Adipocyte (in vitro differentiated cells): ENCODE measurements around the gene STUB1.
A peak's percentile ranks its signal among the peaks of the same experiment; 100 is the strongest.

Experiments used
- DNase-seq: peaks from one replicate; pipeline ENCODE4 v3.0.0-alpha.2; 2015; ENCODE audit warnings: low read depth
- H3K27me3 ChIP-seq: replicated peaks from 2 replicates; pipeline ENCODE4 v1.7.0; 2013; ENCODE audit warnings: mild to moderate bottlenecking, low read length, moderate library complexity; ENCODE audit not compliant: control insufficient read depth, insufficient read depth
- H3K36me3 ChIP-seq: 2 replicates; pipeline ENCODE4 v1.7.0; 2013; ENCODE audit warnings: low read length, mild to moderate bottlenecking, moderate library complexity; ENCODE audit not compliant: control insufficient read depth, insufficient read depth, severe bottlenecking
- H3K4me1 ChIP-seq: 2 replicates; pipeline ENCODE4 v1.7.0; 2013; ENCODE audit warnings: mild to moderate bottlenecking, low read length, moderate library complexity; ENCODE audit not compliant: control insufficient read depth, insufficient read depth
- H3K4me3 ChIP-seq: 2 replicates; pipeline ENCODE4 v1.7.0; 2013; ENCODE audit warnings: mild to moderate bottlenecking, low read length, moderate library complexity
- H3K9ac ChIP-seq: 2 replicates; pipeline ENCODE4 v1.7.0; 2013; ENCODE audit warnings: mild to moderate bottlenecking, low read length, moderate library complexity
- H3K9me3 ChIP-seq: 2 replicates; pipeline ENCODE4 v1.7.0; 2013; ENCODE audit warnings: mild to moderate bottlenecking, low read length, moderate library complexity; ENCODE audit not compliant: control insufficient read depth

Gene STUB1

GRCh38 chr16:647173-647902 is 32.9 kb upstream of the STUB1 start:
- DNase-seq: no peak
- Histone ChIP-seq H3K4me1 (peaks cover 41% of the 10 kb centered on the region), H3K9me3 (no peaks in the 10 kb centered on the region), H3K9ac (no peak overlapping the region), H3K4me3 (no peak overlapping the region), H3K27me3 (no peaks in the 10 kb centered on the region), H3K36me3 (no peaks in the 10 kb centered on the region)

GRCh38 chr16:648071-648780 is 32.0 kb upstream of the STUB1 start:
- Histone ChIP-seq H3K4me1 (peaks cover 38% of the 10 kb centered on the region), H3K36me3 (no peaks in the 10 kb centered on the region), H3K4me3 (peak overlapping the region; percentile 76), H3K27me3 (no peaks in the 10 kb centered on the region), H3K9ac (peak overlapping the region; percentile 84), H3K9me3 (no peaks in the 10 kb centered on the region)
- DNase-seq: peak; percentile 15

DNA sequence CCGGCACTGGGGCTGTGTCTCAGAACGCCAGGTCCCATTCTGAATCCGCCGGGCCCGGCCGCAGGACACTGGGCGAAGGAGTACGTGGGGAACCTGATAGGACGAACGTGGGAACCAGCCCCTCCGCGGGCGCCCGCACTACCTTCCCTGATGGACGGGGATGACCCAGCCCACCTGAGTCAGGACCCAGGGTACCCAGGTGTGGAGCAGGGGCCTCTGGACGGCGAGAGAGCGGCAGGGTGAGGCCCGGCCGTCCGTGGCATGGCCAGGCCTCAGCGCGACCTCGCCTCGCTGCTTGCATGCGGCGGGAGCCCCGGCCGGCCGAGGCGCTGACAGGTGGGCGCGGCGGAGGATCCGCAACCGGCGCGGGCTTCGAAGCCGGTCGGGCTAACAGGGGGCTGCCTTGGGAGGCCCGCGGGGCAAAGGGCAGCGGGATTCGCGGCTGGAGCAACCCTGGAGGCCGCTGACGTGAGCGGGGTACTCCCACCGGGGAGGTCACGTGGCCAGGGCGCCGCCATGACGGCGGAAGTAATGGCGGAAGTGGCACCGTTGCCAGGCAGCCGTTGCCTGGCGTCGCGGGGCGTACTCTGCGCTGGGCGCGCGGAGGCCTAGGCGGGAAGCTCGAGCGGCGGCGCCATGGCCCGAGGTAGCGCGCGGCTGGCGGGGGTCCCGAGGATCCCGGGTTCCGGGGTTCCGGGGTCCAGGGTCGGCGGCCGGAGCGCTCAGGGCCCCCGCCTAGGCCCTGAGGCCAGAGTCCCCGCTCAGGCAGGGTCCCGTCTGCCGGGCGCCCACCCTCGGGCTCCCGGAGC is 31.2 kb upstream of the STUB1 start, which contains the start of gene WDR90:
Gene WDR90 (plus strand): TSS at position 585 of the 809 bp plus-strand sequence. CDS start 52 bp downstream, at position 637.
- Histone ChIP-seq H3K36me3 (no peaks in the 10 kb centered on the region), H3K9me3 (no peaks in the 10 kb centered on the region), H3K4me1 (peaks cover 37% of the 10 kb centered on the region), H3K27me3 (no peaks in the 10 kb centered on the region), H3K9ac (peak within 1 kb of the TSS; percentile 84), H3K4me3 (peak within 1 kb of the TSS; percentile 76)
- peak; percentile 97 for DNase-seq

- Histone ChIP-seq H3K36me3 (no peaks in the 10 kb centered on the region), H3K4me1 (peaks cover 37% of the 10 kb centered on the region), H3K9ac (peak overlapping the region; percentile 84), H3K4me3 (peak overlapping the region; percentile 76), H3K9me3 (no peaks in the 10 kb centered on the region), H3K27me3 (no peaks in the 10 kb centered on the region)
- peak; percentile 43 for DNase-seq
These were observed 30.6 kb upstream of the STUB1 start for GRCh38 chr16:649631-650030.

- no peaks in the 10 kb centered on the region for H3K27me3 ChIP-seq
- H3K4me1 ChIP-seq: peaks cover 22% of the 10 kb centered on the region
- no peaks in the 10 kb centered on the region for H3K36me3 ChIP-seq
- no peak overlapping the region for H3K9ac ChIP-seq
- H3K9me3 ChIP-seq: no peaks in the 10 kb centered on the region
- H3K4me3 ChIP-seq: no peak overlapping the region
- no peak for DNase-seq
These were observed 28.4 kb upstream of the STUB1 start for GRCh38 chr16:651844-652243.

DNA sequence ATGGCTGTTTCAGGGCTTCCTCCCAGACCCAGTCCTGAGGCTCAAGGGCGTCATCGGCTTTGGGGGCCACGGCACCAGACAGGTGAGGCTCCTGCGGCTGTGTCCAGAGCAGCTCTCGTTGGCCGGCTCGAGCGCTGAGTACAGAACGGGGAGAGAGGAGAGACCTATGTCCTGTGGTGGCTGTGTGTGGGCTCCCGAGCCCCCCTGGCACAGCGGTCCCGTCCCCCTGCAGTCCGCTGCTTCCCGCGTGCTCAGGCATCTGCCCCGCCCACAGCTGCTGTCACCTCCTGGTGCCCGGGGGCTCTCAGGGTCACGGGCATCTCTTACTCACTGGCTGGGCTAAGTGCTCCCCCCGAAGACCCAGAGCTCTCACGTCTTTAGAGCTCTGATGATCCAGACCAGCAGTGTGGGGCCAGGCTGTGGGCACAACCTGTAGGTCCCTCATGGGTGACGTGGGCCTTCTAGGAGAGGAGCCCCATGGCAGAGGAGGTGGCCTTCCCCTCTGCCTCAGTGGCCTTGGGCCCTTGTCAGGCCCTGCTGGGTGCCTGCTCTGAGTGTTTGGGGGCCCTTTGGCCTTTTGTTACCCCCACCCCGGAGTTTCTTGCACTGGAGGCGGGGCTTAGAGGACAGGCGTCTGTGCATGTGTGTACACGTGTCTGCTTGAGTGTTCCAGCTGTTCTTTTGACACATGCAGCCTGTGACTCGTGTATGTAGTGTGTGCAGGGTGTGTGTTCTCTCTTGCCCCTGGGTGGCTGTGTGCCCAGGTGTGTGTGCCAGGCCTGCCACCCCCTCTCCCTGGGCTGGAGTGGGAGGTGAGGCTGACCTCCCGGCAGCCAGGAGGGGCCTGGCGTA is 27.5 kb upstream of the STUB1 start:
- Histone ChIP-seq H3K4me1 (peaks cover 14% of the 10 kb centered on the region), H3K9me3 (no peaks in the 10 kb centered on the region), H3K27me3 (no peaks in the 10 kb centered on the region), H3K4me3 (no peak overlapping the region), H3K9ac (no peak overlapping the region), H3K36me3 (no peaks in the 10 kb centered on the region)
- DNase-seq: no peak

- H3K9ac ChIP-seq: no peak overlapping the region
- no peaks in the 10 kb centered on the region for H3K9me3 ChIP-seq
- H3K4me1 ChIP-seq: peaks cover 4% of the 10 kb centered on the region
- DNase-seq: no peak
- H3K27me3 ChIP-seq: no peaks in the 10 kb centered on the region
- peaks cover 9% of the 10 kb centered on the region for H3K36me3 ChIP-seq
- H3K4me3 ChIP-seq: no peak overlapping the region
These were observed 26.2 kb upstream of the STUB1 start for GRCh38 chr16:654034-654433.

GRCh38 chr16:657487-657886 is 22.7 kb upstream of the STUB1 start:
- DNase-seq: no peak
- no peak overlapping the region for H3K9ac ChIP-seq
- no peaks in the 10 kb centered on the region for H3K9me3 ChIP-seq
- H3K27me3 ChIP-seq: no peaks in the 10 kb centered on the region
- H3K4me1 ChIP-seq: no peaks in the 10 kb centered on the region
- no peak overlapping the region for H3K4me3 ChIP-seq
- peaks cover 9% of the 10 kb centered on the region for H3K36me3 ChIP-seq

DNA sequence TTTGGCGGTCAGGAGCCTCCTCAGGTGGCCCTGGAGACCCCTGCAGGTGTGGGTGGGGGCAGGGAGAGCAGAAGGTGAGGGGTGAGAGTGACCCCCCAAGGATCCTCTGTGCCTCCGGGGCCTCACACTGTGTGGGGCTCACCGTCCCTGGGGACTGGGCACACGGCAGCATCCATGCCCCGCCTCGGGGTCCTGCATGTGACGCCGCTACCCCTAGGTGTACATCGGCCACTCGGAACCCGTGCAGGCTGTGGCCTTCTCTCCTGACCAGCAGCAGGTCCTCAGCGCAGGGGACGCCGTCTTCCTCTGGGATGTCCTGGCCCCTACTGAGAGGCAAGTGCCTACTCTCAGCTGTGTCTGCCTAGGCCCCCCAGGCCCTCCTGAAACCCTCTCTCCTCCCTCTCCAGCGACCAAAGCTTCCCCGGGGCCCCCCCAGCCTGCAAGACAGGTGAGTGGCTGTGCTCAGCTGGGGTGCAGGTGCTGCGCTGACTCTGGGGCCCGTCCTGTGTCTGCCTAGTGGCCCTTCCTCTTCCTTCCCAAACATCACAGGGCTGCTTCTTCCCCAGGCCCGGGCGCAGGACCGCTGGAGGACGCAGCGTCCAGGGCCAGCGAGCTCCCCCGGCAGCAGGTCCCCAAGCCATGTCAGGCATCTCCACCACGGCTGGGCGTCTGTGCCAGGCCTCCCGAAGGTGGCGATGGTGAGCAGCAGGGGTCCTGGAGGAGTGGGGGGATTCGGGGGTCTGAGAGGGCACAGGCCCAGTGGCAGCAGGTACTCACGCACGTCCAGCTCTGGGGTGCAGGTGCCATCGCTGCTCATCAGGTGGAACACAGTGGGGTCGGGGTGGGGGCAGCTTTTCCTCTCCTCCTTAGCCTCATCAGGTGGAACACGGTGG is 21.3 kb upstream of the STUB1 start:
- Histone ChIP-seq H3K9me3 (no peaks in the 10 kb centered on the region), H3K36me3 (peaks cover 9% of the 10 kb centered on the region), H3K4me1 (no peaks in the 10 kb centered on the region), H3K27me3 (no peaks in the 10 kb centered on the region), H3K9ac (no peak overlapping the region), H3K4me3 (no peak overlapping the region)
- no peak for DNase-seq

GRCh38 chr16:659618-660017 is 20.6 kb upstream of the STUB1 start:
- H3K4me1 ChIP-seq: no peaks in the 10 kb centered on the region
- H3K9me3 ChIP-seq: no peaks in the 10 kb centered on the region
- DNase-seq: no peak
- no peaks in the 10 kb centered on the region for H3K27me3 ChIP-seq
- no peak overlapping the region for H3K4me3 ChIP-seq
- H3K9ac ChIP-seq: no peak overlapping the region
- peaks cover 9% of the 10 kb centered on the region for H3K36me3 ChIP-seq
